DMS79 treated with DMSO at 0.1 percent for 48 hours (cell line): ENCODE measurements around the gene IGBP1.
"Not testable (repeated sequence)": the region's sequence is repeated elsewhere in the genome, so short reads cannot be mapped to it uniquely, and the experiment has no call there.

Experiments used
- DNase-seq: peaks from one replicate; lab custom pipeline; 2025; lab: John Stamatoyannopoulos, UW

IGBP1 gene

GRCh38 chrX:70168238-70169188 lies 35.3 kb downstream of the IGBP1 start:
- DNase-seq, result no peak

GRCh38 chrX:70169281-70169680 lies 36.0 kb downstream of the IGBP1 start:
- DNase-seq, result no peak

GRCh38 chrX:70171624-70172023 lies 38.4 kb downstream of the IGBP1 start:
- DNase-seq, result no peak

- DNase-seq, result no peak
Observed at GRCh38 chrX:70172221-70172620, 39.0 kb downstream of the IGBP1 start.

GRCh38 chrX:70172964-70173363 lies 39.7 kb downstream of the IGBP1 start:
- DNase-seq, result no peak

- no peak for DNase-seq
Observed at GRCh38 chrX:70174754-70175153, 41.5 kb downstream of the IGBP1 start.

GRCh38 chrX:70175338-70175737 lies 42.1 kb downstream of the IGBP1 start:
- no peak for DNase-seq

- no peak for DNase-seq
Observed at GRCh38 chrX:70176938-70177533, 43.8 kb downstream of the IGBP1 start, which contains the start of gene DGAT2L6. Gene DGAT2L6, plus strand, starts transcription at chrX:70177483. Its CDS starts 100 bp downstream, at chrX:70177583.

GRCh38 chrX:70183091-70183490 lies 49.8 kb downstream of the IGBP1 start:
- no peak for DNase-seq

GRCh38 chrX:70190225-70190624 lies 57.0 kb downstream of the IGBP1 start:
- DNase-seq, result no peak

- peak; percentile 5 for DNase-seq
Observed at GRCh38 chrX:70196961-70197720, 63.9 kb downstream of the IGBP1 start.

- DNase-seq, result no peak
Observed at GRCh38 chrX:70201732-70202131, 68.5 kb downstream of the IGBP1 start.

- no peak for DNase-seq
Observed at GRCh38 chrX:70208479-70208878, 75.2 kb downstream of the IGBP1 start.

- DNase-seq, result not testable (repeated sequence)
Observed at GRCh38 chrX:70209570-70209969, 76.3 kb downstream of the IGBP1 start.
